Cerebellar nuclear complex (tissue), 1 donor: ENCODE data around the gene SLC36A3.

Experiments
- DNase-seq, 2 experiments: peaks; one replicate each; lab custom pipeline; 2025; lab: John Stamatoyannopoulos, UW

Gene SLC36A3

DNA sequence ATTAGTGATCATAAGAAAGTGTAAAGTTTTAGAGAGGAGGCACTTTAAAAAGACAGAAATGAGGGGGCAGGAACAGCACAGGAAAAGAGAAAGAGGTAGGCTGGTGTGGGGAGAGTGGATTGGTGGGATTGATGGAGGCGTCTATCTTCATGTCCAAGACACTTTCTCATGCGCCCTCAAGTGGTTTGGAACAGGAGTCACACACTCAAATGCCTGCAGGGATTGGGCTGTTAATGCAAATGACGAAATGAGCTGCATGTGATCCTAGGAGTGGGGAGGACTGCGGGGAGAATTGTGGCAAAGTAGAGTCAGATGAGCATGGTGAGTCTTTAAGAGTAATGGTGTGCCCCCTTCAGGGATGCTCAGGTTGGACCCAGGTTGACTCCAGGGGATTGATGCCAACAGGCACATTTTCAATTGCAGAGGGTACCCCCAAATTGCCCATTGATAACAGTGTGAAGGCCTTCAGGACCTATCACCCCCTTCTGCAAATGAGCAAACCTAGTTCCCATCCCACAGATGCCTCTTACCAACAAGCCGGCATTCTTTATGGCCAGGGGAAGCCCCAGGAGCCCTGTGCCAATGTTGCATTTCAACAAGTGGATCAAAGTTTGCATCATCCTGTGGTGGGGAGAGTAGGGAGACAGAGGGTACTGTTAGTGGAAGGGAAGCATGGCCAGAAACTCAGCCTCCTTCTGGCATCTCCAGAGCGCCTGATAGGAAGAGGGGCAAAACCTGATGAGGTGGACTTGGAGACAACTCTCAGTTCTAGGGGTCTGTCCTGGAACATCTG is 5.3 kb downstream of the SLC36A3 start:
- DNase-seq = no peak

DNA sequence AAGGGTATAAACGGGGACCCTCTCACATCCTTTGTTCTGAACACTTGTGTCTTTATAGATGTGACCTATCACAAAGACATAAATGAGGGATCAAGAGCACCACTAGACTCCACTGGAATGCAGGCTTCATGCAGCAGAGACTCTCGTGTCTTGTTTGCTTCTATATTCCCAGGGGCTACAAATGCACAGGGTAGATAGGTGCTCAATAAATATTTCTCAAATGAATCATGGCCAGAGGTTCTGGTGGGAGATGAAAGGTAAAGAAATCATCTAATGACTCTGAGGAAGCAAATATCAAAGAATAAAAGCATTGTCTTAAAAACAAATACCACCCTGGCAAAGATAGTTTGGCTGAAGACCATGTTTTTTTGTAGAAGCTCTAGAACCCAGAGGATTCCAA is 6.6 kb downstream of the SLC36A3 start:
- DNase-seq = no peak

DNA sequence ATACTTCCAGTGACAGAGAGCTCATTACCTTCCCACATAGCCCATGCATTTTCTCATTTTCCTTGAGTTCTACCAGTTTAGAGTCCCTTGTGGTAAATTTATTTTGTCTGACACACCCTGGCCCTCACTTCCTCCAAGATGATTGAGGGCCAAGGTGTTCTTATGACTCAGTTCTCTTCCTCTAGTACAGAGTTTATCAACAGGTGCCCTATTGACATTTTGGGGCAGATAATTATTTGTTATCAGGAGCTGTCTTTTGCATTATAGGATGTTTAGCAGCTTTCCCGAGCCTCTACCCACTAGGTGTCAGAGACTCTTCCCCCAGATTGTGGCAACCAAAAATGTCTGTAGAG is 7.1 kb downstream of the SLC36A3 start:
- DNase-seq = no peak

GRCh38 chr5:151295791-151296477 is 7.6 kb downstream of the SLC36A3 start:
- DNase-seq = no peak

DNA sequence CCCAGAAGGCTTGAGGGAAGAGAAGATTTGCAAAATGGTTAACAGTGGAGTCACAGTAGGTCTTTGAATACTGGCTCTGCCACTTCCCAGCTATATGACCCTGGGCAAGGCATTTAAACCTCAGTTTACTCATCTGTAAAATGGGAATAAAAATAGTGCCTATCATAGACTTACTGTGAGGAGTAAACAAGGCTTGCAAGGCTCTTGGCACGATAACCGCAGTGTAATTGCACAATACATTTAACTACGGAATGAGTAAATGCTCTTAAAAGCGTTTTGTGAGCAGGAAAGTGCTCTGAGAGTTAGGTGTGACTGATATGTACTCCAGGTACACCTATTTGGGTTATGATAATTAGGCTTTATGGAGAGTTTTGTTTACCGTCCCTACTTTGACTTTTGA is 8.4 kb downstream of the SLC36A3 start:
- DNase-seq = no peak

DNA sequence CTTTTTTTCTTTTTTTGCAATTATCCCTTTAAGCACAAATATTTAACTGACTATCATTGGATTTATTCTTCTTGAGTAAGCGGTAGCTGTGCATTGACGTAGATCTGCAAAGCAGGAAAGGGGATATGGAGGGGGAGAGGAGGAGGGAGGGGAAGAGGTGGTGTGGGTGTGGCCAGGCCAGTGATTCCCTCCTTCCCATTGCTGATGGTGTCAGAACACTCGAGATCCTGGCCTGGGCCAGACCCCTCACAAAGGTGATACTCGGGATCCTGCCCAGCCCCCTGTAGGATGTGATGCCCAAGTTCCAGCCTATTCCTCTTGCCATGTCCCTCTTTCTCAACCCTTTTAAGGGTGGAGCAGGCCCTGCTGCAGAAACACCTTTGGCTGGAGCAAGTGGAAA is 9.9 kb downstream of the SLC36A3 start:
- no peak for DNase-seq

DNA sequence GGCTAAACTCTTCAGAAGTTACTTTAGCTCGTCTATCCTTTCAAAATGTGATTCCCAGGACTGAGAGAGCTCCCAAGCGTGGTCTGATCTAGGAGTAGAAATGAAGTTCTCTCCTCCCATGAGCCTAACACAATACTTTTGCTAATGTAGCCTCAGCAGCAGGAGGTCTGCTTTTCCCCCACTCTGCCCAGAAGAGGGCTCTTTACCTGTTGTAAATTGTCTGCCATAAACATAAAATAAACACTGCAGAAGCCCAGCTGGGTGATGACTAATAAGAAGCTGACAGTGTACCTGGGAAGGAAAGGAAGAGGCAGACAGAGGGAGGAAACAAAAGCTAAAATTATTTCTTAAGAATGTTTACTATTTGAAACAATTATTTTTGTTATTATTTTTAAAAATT is 15.4 kb downstream of the SLC36A3 start:
- no peak for DNase-seq

DNA sequence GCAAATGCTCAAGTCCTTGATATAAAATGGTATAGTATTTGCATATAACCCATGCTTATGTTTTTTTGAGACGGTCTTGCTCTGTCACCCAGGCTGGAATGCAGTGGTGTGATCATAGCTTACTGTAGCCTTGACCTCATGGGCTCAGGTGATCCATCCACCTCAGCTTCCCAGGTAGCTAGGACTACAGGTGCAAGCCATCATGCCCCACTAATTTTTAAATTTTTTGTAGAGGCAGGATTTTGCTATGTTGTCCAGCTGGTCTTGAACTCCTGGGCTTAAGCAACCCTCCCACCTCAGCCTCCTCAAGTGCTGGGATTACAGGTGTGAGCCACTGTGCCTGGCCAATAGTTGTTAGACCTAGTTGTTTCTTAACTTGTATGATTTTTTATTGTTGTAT is 17.3 kb downstream of the SLC36A3 start:
- no peak for DNase-seq

- DNase-seq = no peak
Observed at GRCh38 chr5:151285683-151286082, 17.9 kb downstream of the SLC36A3 start.

DNA sequence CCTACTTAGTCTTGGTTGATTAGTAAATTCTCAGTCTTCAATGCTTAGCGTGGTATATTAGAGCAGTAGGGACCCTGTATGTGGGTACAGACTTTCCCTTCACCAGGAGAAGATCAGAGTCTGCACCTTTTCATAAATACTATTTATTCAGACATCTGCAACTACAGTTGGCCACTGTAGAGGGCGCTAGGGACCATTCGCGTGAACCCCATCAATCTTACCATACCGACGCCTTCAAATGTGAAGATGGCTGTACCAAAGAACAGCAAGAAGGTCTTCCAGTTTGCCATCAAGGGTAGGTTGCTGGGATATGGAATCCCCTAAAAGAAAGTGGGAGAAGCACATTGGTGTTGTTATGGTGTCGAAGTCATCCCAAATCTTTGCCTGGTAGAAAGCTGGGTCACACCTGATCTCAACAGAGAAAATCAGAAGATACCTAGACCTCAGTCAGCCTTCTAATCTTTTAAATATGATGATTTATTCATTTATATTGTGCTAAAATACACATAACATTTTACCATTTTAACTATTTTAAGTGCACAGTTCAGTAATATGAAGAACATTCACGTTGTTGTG is 19.1 kb downstream of the SLC36A3 start:
- no peak for DNase-seq

GRCh38 chr5:151283120-151283825 is 20.3 kb downstream of the SLC36A3 start:
- DNase-seq = no peak

DNA sequence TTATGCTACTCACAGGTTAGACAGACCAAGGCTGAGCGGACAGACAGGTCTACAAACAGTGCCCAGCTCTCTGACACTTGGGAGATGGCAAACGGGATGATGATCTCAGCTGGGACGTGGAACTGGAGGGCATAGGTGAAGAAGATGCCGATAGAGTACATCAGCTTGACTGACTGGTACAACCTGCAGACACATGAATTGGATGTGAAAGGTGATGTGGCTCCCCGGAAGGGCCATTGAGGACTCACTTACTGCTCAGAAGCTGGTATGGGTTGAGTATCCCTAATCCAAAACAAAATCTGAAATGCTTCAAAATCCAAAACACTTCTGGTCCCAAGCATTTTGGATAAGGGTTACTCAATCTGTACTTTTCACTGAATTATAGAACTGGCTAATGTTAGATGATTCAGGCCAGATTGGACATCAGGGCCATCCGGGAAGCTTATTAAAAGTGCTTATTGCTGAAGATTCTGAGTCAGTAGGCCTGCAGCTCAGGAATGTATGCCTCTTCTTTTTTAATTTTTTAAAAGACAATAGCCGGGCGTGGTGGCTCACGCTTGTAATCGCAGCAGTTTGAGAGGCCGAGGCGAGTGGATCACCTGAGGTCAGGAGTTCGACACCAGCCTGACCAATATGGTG is 22.4 kb downstream of the SLC36A3 start:
- DNase-seq = no peak

GRCh38 chr5:151280443-151280842 is 23.1 kb downstream of the SLC36A3 start:
- no peak for DNase-seq

- DNase-seq = no peak
Observed at GRCh38 chr5:151278845-151279244, 24.7 kb downstream of the SLC36A3 start.

DNA sequence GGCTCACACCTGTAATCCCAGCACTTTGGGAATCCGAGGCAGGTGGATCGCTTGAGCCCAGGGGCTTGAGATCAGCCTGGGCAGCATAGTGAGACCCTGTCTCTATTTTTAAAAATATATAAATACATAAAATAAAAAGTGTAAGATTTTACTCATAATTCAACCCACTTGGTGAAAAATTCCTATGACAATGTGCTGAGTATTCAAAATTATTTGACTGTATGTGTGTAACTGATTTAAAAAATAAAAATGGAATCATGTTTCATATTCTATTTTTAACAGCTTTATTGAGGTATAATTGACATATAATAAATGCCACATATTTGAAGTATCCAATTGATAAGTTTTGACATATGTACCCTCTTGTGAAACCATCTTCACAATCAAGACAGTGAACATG is 27.8 kb downstream of the SLC36A3 start:
- no peak for DNase-seq

DNA sequence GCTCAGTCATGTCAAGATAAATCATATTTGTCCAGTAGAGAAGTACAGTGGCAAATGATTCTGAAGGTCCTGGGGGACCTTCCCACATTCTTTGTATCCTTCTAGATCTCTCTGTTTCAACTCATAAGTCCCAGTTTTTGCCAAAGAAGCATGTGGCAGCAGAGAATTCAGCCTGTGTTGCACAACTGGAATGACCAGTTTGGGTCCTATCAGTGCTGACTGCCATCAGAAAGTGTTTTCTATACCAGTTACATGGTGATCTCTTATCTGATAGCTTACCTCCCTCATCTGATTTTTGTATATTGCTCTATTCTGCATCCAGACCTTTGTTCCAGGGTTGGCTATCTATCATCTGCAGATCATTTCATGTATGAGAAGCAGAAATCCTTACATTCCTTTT is 28.9 kb downstream of the SLC36A3 start:
- no peak for DNase-seq

DNA sequence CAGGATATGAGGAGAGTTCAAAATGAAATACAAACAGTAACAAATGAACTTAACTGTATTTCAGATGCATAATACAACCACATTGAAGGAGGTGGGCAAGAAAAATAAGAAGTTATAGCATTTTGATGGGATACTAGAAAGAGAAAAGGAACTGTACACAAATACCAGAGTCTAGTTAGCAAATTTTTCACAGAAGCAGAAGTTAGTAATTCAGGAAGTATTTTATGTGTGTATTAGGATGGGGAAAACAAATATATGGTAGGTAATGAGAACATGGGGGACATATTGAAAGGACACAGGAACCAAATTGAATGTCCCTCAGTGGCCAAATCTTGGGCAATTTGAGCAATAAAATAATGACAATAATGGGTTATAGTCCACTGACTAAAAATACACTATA is 32.2 kb downstream of the SLC36A3 start:
- no peak for DNase-seq

- DNase-seq = no peak
Observed at GRCh38 chr5:151270599-151270998, 33.0 kb downstream of the SLC36A3 start.

- DNase-seq = no peak
Observed at GRCh38 chr5:151267491-151268260, 35.9 kb downstream of the SLC36A3 start.

DNA sequence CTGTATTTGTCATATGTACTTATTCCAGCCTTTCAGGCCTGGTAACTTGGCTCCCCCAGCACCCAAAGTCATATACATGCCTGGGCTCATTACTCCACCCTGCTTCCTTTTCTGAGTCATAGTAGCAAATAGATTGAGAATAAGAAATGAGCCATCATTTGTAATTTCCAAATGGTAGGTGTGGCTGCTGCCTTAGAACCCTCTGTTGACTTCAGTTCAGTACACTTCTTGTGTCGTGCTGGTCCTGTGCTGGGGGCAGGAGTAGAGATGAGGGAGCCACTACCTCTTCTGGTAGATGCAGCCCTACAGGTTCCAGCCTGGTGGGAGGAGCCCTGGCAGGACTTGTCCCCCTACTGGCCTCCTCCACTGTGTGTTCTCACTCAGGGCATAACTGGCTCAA is 39.5 kb downstream of the SLC36A3 start:
- DNase-seq = no peak

GRCh38 chr5:151262532-151262931 is 41.0 kb downstream of the SLC36A3 start:
- no peak for DNase-seq

DNA sequence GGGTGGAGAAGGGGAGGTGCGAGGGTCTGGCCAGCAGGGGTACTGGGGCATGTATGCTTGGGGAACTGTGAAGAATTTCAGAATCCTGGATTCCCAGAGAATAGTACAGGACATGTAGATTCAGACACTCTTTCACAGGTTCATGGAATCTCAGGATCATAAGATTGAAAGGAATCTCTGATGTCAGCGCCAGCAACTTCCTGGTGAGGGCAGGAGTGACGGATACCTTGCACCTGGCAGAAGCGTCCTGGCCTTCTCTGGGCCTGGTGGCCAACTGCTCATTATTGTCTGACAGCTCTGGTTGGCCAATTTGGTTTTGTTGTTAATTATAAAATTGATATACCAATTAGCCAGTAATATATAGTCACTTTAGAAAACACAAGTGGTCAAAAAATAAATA is 43.6 kb downstream of the SLC36A3 start:
- DNase-seq = no peak
